NCI-H82 (cell line): ENCODE data around the gene HIBCH.
A peak's percentile ranks its signal among the peaks of the same experiment; 100 is the strongest.
"Not testable (repeated sequence)": the region's sequence is repeated elsewhere in the genome, so short reads cannot be mapped to it uniquely, and the experiment has no call there.

Source experiments
- DNase-seq: peaks from one replicate; lab custom pipeline; 2025; lab: John Stamatoyannopoulos, UW

HIBCH gene

DNA sequence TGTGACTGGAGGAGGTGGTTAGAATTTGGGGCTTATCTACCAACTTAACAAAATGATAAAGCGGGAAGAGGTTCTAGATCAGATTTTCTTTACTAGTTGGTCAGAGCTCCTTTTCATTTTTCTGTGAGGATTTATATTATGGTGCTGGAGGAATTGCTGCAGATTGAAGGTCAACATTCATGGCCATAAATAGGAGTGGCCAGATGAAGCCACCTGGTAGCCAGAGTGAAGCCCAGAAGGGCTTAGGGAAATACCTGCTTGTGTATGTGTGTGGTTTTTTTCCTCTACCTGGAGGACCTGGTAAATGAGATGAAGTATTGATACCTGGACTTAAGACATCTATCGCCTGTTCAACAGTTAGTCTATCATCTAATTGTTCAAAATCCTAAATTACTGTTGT is 134.2 kb downstream of the HIBCH start:
- no peak for DNase-seq

DNA sequence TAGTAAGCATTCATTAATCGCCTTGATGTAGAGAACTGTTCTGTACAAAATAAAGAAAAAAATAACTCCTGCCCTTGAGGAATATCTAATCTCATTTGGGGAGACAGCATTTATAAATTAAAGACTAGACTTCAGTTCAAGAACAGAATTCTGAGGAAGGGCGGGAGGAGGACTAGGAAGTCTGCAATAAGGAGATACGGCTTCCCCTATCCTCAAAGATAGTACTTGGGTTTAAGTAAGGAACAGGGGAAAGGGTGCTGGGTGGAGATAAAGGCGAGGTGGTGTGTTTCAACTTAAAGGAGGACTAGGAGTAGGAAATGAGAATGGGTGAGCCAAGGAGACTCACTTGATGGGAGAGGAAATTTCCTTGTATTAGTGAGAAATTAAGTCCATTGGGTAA is 135.2 kb downstream of the HIBCH start:
- no peak for DNase-seq

DNA sequence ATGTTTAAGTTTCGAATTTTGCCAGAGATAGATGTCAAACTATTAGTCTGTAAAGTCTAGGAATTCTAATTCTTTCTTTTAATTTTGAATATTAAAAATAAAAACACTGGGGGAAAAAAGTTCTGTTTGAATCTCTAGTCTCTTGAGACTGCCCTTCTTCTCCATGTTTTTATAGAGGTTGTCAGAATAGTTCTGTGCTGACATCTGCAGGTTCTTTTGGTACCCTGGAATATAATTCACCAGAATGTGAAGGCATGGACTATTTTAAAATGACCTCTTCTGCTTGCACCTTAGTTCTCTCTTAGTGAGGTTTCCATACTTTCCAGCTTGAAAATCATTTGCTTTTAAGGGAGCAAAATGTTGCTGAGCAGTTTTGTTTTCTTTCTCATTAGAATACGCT is 136.1 kb downstream of the HIBCH start:
- no peak for DNase-seq

DNA sequence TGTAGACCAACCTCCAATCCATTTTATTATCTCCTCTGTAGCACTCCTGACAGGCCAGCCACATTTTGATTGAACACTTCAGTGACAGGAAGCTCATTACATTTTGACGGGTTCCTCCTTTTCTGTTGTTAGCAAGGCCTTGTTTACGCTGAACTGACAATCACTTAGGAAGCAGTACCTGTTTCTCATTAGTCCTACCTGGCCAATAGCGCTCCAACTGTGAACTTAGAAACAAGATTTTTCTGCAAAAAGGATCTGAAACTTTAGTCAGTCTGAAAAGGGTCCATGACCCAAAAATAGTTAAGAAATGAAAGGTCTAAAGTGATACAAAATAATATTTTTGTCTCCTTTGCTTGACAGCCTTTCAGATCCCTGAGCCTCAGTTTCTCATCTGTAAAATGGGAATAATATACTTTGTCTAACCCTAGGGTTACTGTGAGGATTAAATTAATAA is 137.5 kb downstream of the HIBCH start:
- no peak for DNase-seq

DNA sequence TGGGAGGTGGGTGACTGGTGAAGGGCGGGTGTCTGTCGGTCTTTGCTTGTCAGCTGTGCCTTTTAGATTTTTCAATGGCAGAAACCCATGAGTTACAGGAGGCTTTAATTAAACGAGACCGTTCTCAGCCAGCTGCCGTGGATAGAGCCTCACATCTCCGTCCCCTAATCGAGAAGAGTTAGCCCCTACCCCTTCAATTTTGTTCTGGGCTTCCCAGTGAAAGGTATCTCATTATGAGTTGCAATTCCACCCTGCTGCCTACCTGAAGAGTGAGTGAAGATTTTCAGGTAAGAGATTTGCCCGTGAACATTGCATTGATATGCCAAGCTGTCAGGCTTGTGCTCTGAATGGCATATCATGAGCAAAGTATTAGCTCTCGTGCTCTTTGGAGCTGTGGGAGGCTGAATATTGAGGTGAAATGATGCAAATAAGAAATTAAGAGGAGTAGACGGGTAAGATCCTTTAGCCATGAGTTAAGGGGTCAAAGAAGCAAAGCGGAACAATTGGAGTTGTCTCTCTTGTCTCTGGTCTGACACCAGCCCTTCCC is 138.4 kb downstream of the HIBCH start:
- peak; percentile 64 for DNase-seq

DNA sequence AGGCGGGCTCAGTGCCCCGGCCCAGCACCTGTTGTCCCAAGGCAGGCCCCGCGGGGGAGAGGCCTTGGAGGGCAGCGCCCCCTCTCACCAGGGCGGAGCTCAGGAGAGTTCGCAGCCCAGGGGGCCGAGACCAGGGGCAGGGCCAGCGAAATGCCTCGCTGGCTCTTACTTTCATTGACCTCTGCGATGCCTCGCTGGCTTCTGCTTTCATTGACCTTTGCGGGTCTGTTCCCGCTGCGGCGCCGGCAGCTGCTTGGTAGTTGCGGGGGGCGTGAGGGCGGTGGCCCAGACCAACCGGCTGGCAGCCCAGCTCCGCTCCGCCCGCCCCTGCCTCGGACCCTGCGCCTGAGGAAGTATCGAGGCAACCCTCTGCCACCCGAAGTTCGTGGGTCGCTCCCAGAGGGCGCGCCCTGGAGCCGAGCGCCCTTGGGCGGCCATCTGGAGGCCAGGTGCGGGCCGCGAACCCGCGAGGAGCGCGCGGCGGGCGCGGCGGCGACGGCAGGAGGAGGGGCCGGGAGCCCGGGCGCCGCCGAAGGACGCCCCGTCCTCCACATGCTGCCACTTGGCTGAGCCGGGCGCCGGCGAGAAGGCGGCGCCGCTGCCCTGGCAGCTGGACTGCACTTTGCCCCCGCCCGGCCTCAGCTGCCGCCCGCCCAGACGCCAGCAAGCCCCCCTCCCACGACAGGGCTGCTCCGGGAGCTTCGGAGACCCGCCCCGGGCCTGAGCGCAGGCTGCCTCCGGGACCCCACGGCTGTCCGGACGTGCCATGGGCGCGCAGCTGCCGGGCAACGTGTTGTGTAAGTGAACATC is 139.1 kb downstream of the HIBCH start:
- peak; percentile 71 for DNase-seq

DNA sequence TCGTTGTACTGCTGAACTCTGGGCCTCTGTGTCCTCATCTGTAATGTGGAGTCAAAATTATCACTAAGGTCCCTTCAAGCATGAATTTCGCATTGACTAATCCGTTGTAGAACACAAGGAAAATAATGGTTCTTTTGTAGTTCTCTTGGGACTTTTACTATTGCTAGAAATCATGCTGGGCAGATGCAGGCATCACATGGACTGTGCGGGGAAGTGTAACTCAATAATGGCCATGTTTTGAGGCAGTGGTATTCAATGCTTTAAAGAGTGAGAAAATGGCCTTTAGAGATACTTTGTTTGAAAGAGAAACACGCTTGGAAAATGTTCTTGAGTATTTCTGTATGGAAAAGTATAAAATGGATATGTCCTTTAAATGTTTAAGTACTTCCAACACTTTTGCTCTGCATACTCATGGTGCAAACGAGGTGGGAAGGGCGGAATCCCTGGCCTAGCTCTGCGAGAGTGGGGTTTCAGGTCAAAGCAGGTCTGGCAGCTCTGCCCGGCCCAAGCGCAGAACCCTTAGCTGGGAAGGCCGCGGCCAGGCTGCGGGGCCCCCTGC is 139.8 kb downstream of the HIBCH start:
- DNase-seq = no peak

DNA sequence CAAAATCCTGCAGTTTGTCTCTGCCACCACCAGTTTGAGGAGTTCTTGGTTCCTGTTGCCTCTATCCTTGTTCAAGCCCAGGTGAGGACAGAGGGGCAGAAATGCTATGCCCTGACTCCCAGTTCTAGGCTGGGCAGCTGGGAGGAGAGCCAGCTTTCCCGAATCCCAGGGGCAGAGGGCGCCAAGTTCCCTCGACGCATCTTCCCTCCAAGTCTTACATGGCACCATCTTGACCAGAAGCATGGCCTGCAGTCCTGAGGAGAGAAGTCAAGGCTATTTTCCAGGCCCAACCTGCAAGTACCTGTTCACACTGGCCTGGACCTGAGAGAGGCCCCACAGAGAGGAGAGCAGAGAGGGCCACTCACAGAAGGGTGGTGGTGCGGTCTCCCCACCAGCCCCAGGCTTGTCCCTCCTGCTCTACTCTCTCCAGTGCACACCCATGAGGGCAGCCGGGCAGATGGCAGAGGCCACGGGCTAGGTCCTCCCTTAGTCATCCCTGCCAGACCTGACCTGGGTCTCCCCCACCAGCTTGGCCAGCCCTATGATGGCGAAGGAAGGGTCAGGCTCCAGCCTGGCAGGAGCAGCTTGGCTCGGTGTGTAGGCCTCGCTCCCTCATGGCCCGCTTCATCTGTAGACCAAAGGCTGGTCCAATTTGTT is 141.4 kb downstream of the HIBCH start:
- DNase-seq = no peak

DNA sequence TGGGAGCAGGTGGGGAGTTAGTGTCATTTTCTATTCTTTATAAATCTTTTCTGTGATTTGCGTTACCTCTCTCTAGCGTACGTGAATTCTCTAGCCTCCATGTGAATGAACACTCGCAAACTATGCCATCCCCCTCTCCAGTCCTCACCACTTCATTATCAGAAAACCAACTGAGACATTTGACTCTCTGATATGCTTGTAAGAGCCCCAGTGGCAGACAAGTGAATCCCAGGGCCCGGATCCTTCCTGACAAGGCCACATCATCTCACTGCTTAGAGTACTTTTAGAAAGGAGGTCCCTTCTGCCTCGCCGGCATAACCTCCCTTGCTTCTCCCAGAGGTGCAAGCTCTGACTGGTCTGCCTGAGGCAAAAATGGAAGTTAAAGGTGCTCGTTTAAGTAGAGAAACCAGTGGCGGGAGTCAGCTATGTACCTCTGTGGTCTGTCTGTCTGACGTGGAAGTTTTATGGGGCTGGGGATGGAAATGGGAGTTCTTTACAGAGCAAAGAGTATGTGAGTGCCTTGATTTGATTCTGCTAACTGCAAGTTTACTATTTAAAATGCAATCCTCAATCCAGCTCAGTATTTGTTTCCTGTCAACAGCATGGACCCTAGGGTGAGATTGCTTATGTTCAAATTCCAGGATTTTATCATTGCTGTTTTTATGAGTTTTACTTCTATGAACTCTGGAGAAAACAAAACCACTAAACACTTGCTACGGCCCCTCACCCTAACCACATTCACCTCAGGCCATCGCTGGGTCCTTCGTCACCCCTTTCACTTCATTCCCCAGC is 142.2 kb downstream of the HIBCH start:
- no peak for DNase-seq

DNA sequence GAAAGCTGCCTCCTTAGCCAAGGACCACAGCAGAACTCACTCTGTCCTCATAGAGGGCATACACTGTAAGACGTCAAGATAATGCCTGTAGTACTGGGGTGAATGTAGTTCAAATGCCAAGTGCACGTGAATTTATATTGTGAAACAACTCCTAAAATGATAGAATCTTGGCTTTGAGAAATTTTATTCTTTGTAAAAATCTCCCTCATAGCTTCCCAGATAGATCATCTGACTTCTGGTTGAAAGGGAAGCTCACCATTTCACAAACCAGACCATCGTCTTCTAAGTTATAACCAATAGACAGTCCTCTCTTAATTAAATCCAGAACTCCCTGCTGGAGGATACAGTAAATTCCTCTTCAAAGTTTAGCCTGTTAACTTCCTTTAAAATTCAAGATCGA is 146.2 kb downstream of the HIBCH start:
- DNase-seq = no peak

DNA sequence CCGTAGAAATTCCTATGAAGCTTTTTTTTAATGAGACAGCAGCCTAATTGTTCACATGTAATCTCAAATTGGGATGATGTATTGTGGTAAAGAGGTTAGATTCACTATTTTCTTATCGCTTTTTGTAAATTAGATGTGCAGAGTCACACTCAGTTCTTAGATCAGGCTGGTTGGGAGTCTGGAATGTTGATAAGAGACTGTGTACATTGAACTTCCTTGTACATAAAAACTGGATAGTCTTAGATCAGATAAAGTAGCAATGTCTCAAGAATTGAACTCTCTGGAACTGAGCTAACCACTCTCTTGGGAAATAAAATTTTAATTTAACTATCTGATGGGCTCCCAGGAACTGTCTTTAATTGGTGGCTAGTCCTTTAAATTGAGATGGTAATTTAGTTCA is 149.0 kb downstream of the HIBCH start:
- DNase-seq = no peak

DNA sequence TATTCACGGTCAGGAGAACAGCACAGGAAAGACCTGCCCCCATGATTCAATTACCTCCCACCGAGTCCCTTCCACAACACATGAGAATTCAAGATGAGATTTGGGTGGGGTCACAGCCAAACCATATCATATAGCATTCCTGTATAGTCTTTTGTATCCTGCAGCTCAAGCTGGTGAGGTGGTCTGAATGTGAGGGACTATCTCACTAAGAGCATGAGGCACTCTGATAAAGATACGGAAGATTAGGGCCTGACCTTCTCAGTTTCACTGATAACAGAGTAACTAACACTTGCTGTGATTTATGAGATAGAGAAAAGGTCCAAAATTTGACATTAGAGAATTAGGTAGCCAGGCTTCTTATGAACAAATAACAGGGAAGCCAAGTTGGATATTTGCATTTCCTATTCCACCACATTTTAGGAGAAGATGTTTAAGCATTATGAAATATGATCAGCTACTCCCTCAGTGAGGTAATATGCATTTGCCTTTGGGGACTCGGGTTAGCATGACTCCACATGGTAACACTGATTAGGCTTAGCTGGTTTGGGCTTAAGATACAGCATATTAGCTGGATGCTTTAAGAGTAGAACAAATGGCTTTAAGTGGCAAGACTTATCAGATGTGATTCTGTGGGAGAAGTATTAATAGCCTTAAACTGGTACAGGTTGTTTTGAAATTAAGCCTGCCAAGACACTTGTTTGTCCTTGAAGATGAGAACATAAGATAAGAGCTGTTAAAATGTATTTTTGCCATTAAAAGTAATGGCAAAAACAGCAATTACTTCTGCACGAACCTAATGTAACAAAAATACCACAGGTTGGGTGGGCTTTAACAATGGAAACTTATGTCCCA is 150.2 kb downstream of the HIBCH start:
- peak; percentile 61 for DNase-seq

DNA sequence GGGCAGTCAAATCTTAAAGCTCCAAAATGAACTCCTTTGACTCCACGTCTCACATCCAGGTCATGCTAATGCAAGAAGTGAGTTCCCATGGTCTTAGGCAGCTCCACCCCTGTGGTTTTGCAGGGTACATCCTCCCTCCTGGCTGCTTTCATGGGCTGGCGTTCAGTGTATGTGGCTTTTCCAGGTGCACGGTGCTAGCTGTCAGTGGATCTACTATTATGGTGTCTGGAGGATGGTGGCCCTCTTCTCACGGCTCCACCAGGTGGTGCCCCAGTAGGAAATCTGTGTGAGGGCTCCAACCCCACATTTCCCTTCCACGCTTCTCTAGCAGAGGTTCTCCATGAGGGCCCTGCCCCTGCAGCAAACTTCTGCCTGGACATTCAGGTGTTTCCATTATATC is 151.9 kb downstream of the HIBCH start:
- no peak for DNase-seq

DNA sequence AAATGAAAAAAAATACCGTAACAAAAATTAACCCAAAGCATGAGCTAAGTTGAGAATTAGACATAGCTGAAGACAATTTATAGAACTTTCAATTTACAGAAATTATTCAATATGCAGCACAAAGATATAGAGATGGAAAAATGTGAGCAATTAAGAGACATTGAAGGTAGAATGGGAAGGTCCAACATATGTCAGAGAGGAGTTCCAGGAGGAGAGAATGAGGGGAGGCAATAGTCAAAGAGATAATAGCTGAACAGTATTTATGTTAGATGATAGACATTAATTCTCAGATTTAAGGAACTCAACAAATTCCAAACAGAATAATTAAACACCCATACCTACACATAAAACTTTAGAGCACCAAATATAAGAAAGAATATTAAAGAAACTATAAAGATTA is 154.1 kb downstream of the HIBCH start:
- DNase-seq = no peak

DNA sequence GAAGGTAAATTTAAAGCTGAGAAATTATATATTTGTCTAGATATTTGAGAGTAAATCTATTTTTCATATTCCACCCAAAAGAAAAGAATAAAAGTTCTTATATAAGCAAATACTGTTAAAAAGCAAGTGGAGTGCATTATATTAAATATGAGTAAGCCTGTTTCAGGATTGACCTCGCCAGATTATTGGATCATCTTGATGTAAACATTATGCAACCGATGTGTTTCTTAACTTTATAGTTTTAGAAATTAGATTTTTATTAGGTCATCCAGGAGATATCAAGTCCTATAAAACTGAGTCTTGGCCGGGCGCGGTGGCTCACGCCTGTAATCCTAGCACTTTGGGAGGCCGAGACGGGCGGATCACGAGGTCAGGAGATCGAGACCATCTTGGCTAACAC is 156.8 kb downstream of the HIBCH start:
- no peak for DNase-seq

DNA sequence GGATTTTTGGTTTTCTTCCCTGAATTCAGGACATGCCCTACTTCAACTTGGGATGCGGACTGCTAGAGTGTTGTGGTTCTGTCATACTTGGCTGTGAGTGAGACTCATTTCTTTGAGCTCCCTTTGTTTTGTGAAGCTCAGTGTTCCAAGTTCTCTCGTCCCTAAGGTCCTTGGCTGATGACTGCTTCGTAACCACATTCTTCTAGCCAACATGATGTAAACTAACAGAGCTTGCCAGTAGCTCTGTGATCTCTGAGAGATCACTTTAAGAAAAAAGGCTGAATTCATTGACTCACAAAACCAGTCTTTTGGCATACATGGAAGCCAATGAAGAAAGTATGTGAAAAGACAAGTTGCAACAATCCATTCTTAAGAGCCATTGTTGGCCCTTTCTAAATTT is 160.2 kb downstream of the HIBCH start:
- DNase-seq = no peak

DNA sequence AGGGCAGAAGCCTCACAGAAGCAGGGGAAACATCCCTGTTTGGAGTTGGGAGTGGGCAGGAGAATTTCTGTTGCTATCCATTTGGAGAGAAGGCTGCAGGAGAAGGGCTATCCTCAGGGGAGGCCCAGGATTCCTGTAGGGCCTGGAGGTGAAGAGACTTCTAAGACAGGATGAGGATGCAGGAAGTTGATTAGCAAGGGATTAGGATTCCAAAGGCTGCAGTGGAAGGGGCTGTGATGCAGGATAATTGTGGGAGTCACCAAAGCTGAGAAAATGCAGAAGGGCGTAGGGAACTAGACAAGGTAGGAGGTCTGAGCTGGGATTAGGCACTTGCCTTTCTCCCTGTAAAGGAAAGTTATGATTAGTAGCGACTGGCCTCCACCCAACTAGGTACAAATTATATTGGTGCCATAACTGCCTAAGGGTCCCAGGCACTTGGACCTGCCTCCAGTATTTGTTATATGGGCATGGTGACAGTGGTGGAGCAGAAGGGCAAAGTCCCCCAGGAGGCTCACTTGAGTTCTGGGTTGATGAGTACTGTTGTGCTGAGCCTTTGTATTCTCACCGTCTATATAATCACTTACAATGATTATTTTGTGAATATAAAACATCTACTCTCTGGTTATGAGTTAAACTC is 160.7 kb downstream of the HIBCH start:
- DNase-seq = peak; percentile 32

DNA sequence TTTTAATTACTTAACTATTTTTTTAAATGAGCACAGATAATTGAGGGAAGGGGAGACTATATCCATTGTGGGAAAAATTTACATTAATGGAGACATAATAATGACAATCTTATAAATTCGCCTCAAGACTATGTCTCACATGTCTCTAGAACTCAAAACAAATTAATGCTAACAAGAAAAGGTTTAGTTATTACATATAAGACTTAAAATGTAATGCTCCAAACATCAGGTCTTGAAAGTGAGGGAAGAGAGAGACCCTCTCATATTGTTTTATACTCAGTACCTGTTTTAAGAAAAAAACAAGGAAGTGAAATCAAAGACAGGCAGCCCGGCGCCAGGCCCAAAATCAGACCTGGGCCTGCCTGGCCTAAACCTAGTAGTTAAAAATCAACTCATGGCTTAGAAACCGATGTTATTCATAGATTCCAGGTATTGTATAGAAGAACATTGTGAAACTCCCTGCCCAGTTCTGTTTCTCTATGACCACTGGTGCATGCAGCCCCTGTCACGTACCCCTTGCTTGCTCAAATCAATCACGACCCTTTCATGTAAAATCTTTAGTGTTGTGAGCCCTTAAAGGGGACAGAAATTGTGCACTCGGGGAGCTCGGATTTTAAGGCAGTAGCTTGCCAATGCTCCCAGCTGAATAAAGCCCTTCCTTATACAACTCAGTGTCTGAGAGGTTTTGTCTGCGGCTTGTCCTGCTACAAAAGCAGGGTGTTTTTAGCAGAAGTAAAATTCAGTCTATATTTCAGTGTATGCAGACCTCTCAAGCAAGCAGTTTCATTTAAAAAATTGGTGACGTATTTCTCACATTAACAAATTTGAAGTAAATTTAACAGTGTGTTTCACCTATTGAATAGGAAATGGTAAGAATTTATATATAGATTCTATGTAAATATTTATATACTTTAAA is 161.8 kb downstream of the HIBCH start:
- not testable (repeated sequence) for DNase-seq

DNA sequence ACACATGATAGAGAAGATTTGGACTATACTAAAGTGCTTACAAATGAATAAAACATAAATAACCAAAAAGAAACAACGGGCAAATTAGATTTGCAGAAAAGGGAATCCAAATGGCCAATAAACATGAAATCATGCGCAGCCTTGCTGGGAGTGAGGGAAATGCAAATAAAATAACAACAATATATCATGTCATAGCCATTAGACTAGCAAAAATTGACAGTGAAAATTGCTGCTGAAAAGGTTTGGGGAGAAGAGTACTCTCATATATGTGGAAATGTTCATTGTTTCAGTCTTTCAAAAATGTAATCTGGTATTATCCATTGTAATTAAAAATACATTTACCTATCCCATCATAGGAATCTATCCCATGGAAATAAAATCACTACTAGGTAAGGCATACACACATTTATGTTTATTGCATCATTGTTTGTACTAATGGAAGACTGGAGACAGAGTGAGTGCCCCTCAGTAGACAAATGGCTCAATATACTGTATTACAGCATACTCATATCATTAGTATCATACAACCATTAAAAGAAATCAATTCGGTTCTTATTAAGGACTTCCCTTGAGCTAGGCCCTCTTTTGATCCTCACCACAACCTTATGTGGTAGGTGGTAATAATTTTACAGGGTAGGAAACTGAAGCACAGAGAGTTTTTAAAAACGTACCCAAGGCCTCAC is 163.0 kb downstream of the HIBCH start:
- no peak for DNase-seq
